Measurements from ENCODE around the gene LARP4B. TPM values are rescaled to one million over a fixed set of nuclear protein-coding genes. Genes with fewer than 3 reads are reported as not detected.

Gene LARP4B
- total and polyA plus RNA-seq, 4 donors: 5.5 to 20.4 (median 12.1) TPM

- H3K27ac ChIP-seq (ENCODE audit: low read depth in 1 of 2, low read length in 2 of 2): no peak overlapping the region
- no peaks in the 10 kb centered on the region for H3K4me1 ChIP-seq (ENCODE audit: control insufficient read depth in 4 of 4, insufficient read depth in 4 of 4, low read length in 3 of 4)
- no peak for TF ChIP-seq FOXA2 (IDR thresholded peaks at IDR 0.05)
- no peak for TF ChIP-seq FOXA1 (IDR thresholded peaks at IDR 0.05)
- TF ChIP-seq MAX (IDR thresholded peaks at IDR 0.05): no peak
- TF ChIP-seq YY1 (IDR thresholded peaks at IDR 0.05): no peak
- no peak for TF ChIP-seq HNF4A (conservative IDR thresholded peaks at IDR 0.05)
- TF ChIP-seq REST (IDR thresholded peaks at IDR 0.05): no peak
- TF ChIP-seq HNF4G (IDR thresholded peaks at IDR 0.05): no peak
- no peak for TF ChIP-seq SP1 (IDR thresholded peaks at IDR 0.05)
- TF ChIP-seq, protein P1, sequence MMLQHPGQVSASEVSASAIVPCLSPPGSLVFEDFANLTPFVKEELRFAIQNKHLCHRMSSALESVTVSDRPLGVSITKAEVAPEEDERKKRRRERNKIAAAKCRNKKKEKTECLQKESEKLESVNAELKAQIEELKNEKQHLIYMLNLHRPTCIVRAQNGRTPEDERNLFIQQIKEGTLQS (IDR thresholded peaks at IDR 0.05): no peak
- no peak for TF ChIP-seq CTCF (IDR thresholded peaks at IDR 0.05; ENCODE audit: low read depth, low read length, missing input control)
- TF ChIP-seq EGR1 (IDR thresholded peaks at IDR 0.05; ENCODE audit: low read depth in 2 of 2): no peak
- TF ChIP-seq GABPA (IDR thresholded peaks at IDR 0.05 in 1 of 2, conservative IDR thresholded peaks at IDR 0.05 in 1 of 2): no peak
- no peak for TF ChIP-seq TAF1 (conservative IDR thresholded peaks at IDR 0.05)
- TF ChIP-seq RXRA (IDR thresholded peaks at IDR 0.05): no peak
- TF ChIP-seq, protein P2, sequence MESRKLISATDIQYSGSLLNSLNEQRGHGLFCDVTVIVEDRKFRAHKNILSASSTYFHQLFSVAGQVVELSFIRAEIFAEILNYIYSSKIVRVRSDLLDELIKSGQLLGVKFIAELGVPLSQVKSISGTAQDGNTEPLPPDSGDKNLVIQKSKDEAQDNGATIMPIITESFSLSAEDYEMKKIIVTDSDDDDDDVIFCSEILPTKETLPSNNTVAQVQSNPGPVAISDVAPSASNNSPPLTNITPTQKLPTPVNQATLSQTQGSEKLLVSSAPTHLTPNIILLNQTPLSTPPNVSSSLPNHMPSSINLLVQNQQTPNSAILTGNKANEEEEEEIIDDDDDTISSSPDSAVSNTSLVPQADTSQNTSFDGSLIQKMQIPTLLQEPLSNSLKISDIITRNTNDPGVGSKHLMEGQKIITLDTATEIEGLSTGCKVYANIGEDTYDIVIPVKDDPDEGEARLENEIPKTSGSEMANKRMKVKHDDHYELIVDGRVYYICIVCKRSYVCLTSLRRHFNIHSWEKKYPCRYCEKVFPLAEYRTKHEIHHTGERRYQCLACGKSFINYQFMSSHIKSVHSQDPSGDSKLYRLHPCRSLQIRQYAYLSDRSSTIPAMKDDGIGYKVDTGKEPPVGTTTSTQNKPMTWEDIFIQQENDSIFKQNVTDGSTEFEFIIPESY (IDR thresholded peaks at IDR 0.05): no peak
- H3K4me3 ChIP-seq (ENCODE audit: low read depth in 1 of 3, low read length in 3 of 3): no peak overlapping the region
- H3K27me3 ChIP-seq (ENCODE audit: control insufficient read depth in 4 of 4, insufficient read depth in 4 of 4, low read length in 3 of 4): no peaks in the 10 kb centered on the region
- H3K36me3 ChIP-seq (ENCODE audit: control insufficient read depth in 4 of 4, insufficient read depth in 3 of 4, low read depth in 1 of 4, low read length in 3 of 4): peaks cover under 1 to 24% (median 19%) of the 10 kb centered on the region in 4 donors
- WGBS: 99% methylated on average over 5 of the region's 5 CpGs
- no peaks in the 10 kb centered on the region for H3K9me3 ChIP-seq (ENCODE audit: control insufficient read depth in 4 of 4, low read length in 3 of 4)
- no peak overlapping the region for H3K9ac ChIP-seq (ENCODE audit: low read depth in 1 of 2, low read length in 2 of 2)
- no peak for DNase-seq (ENCODE audit: low spot score)
These were observed 97.0 kb downstream of the LARP4B start for GRCh38 chr10:834493-834892.

DNA sequence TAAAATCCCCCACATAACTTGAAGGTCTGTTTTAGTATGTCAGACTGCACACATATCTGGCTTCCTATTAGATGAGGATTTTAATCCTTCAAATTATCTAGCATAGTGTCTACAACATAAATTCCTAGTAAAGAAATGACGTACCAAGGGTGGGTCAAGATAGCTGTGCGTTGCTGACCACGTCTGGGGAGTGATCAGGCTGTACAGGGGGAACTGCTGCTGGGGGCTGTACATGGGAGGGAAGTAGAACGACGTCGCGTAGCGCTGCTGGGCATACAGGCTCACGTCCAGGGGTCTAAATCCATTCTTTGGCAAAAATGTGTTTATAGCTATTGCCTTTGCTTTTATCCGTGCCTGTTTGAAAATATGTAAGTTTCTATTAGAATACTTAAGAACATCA is 102.3 kb downstream of the LARP4B start:
- Histone ChIP-seq H3K4me1 (ENCODE audit: control insufficient read depth in 4 of 4, insufficient read depth in 4 of 4, low read length in 3 of 4) (no peaks in the 10 kb centered on the region), H3K9ac (ENCODE audit: low read depth in 1 of 2, low read length in 2 of 2) (no peak overlapping the region), H3K4me3 (ENCODE audit: low read depth in 1 of 3, low read length in 3 of 3) (no peak overlapping the region), H3K36me3 (ENCODE audit: control insufficient read depth in 4 of 4, insufficient read depth in 3 of 4, low read depth in 1 of 4, low read length in 3 of 4) (peaks cover 4 to 44% (median 28%) of the 10 kb centered on the region in 4 donors), H3K27me3 (ENCODE audit: control insufficient read depth in 4 of 4, insufficient read depth in 4 of 4, low read length in 3 of 4) (no peaks in the 10 kb centered on the region), H3K27ac (ENCODE audit: low read depth in 1 of 2, low read length in 2 of 2) (no peak overlapping the region), H3K9me3 (ENCODE audit: control insufficient read depth in 4 of 4, low read length in 3 of 4) (no peaks in the 10 kb centered on the region)
- no peak for DNase-seq (ENCODE audit: low spot score)
- WGBS: 97% methylated on average over 10 of the region's 10 CpGs
- TF ChIP-seq JUND (IDR thresholded peaks at IDR 0.05) (no peak), GABPA (IDR thresholded peaks at IDR 0.05 in 1 of 2, conservative IDR thresholded peaks at IDR 0.05 in 1 of 2) (no peak), REST (IDR thresholded peaks at IDR 0.05) (no peak), RAD21 (IDR thresholded peaks at IDR 0.05) (no peak), MAX (IDR thresholded peaks at IDR 0.05) (no peak), YY1 (IDR thresholded peaks at IDR 0.05) (no peak), TAF1 (conservative IDR thresholded peaks at IDR 0.05) (no peak), FOXA2 (IDR thresholded peaks at IDR 0.05) (no peak), FOXA1 (IDR thresholded peaks at IDR 0.05) (no peak)
- TF ChIP-seq, protein P1 (IDR thresholded peaks at IDR 0.05): no peak
- TF ChIP-seq, protein P2 (IDR thresholded peaks at IDR 0.05): no peak
